ENCODE measurements around the gene NF2. TPM values are rescaled to one million over a fixed set of nuclear protein-coding genes. Genes with fewer than 3 reads are reported as not detected.
A peak's percentile ranks its signal among the peaks of the same experiment; 100 is the strongest.
"Not testable (repeated sequence)": the region's sequence is repeated elsewhere in the genome, so short reads cannot be mapped to it uniquely, and the experiment has no call there.

Gene NF2
- total RNA-seq, 1 experiment from 2014 or later, result 190 TPM

- Histone ChIP-seq H3K36me3 (ENCODE audit: control insufficient read depth, insufficient read depth, low read length) (no peaks in the 10 kb centered on the region; the same call in 1 of the 2 replicates), H3K27me3 (ENCODE audit: control insufficient read depth, insufficient read depth, low read length) (no peaks in the 10 kb centered on the region), H3K27ac (ENCODE audit: low read length) (peak overlapping the region; percentile 85), H3K4me1 (ENCODE audit: control insufficient read depth, insufficient read depth, low read length) (peaks cover 3% of the 10 kb centered on the region; the same call in 1 of the 2 replicates), H3K9me3 (ENCODE audit: control insufficient read depth, insufficient read depth, low read depth, low read length) (no peaks in the 10 kb centered on the region), H3K4me3 (ENCODE audit: low read depth in 2 of 2, low read length in 2 of 2) (peak overlapping the region; percentile 62 to 76)
- ChIA-PET CTCF (no interaction called here), POLR2A (no interaction called here)
- peak; percentile 39 for ATAC-seq
- intact Hi-C loops (cut with micrococcal nuclease; ENCODE audit: unreplicated experiment), result no loop called here
- in situ Hi-C loops (cut with HindIII; ENCODE audit: low pct_unique_long_range_greater_than_20kb, low sequenced_read_pairs), result no loop called here
- DNase-seq (ENCODE audit: low read depth, low spot score), result no peak
- BruUV-seq (replicated peaks), result TSS peak; percentile 82
- no peak for TF ChIP-seq POLR2AphosphoS5 (IDR thresholded peaks at IDR 0.05; ENCODE audit: low read depth, low read length)
- TF ChIP-seq CTCF (IDR thresholded peaks at IDR 0.05), result no peak
- TF ChIP-seq SIN3A (IDR thresholded peaks at IDR 0.05; ENCODE audit: borderline replicate concordance, insufficient read depth, low read depth, low read length), result no peak
- TF ChIP-seq REST (IDR thresholded peaks at IDR 0.05; ENCODE audit: insufficient read depth in 1 of 2, low read depth in 2 of 2, low read length in 1 of 2), result no peak
- TF ChIP-seq TCF7L2 (IDR thresholded peaks at IDR 0.05; ENCODE audit: low read depth, low read length), result no peak
Measured at GRCh38 chr22:29580200-29580810, 23.1 kb upstream of the NF2 start.

GRCh38 chr22:29581799-29582198 is 21.6 kb upstream of the NF2 start:
- Histone ChIP-seq H3K36me3 (ENCODE audit: control insufficient read depth, insufficient read depth, low read length) (no peaks in the 10 kb centered on the region; the same call in 1 of the 2 replicates), H3K27ac (ENCODE audit: low read length) (peak overlapping the region; percentile 51), H3K4me1 (ENCODE audit: control insufficient read depth, insufficient read depth, low read length) (peaks cover 3% of the 10 kb centered on the region; the same call in 1 of the 2 replicates), H3K4me3 (ENCODE audit: low read depth in 2 of 2, low read length in 2 of 2) (peak overlapping the region; percentile 62 to 76), H3K9me3 (ENCODE audit: control insufficient read depth, insufficient read depth, low read depth, low read length) (no peaks in the 10 kb centered on the region), H3K27me3 (ENCODE audit: control insufficient read depth, insufficient read depth, low read length) (no peaks in the 10 kb centered on the region)
- ATAC-seq, result no peak
- TF ChIP-seq TCF7L2 (IDR thresholded peaks at IDR 0.05; ENCODE audit: low read depth, low read length), result no peak
- no peak for TF ChIP-seq POLR2AphosphoS5 (IDR thresholded peaks at IDR 0.05; ENCODE audit: low read depth, low read length)
- ChIA-PET POLR2A (no interaction called here), CTCF (no interaction called here)
- DNase-seq (ENCODE audit: low read depth, low spot score), result no peak
- in situ Hi-C loops (cut with HindIII; ENCODE audit: low pct_unique_long_range_greater_than_20kb, low sequenced_read_pairs) (no loop called here), intact Hi-C loops (cut with micrococcal nuclease; ENCODE audit: unreplicated experiment) (no loop called here)
- TSS peak; percentile 89 for BruUV-seq (replicated peaks)

GRCh38 chr22:29584975-29585374 is 18.5 kb upstream of the NF2 start:
- Histone ChIP-seq H3K27ac (ENCODE audit: low read length) (no peak overlapping the region), H3K9me3 (ENCODE audit: control insufficient read depth, insufficient read depth, low read depth, low read length) (no peaks in the 10 kb centered on the region), H3K36me3 (ENCODE audit: control insufficient read depth, insufficient read depth, low read length) (no peaks in the 10 kb centered on the region; the same call in 1 of the 2 replicates), H3K4me1 (ENCODE audit: control insufficient read depth, insufficient read depth, low read length) (peaks cover 10% of the 10 kb centered on the region; the same call in 1 of the 2 replicates), H3K4me3 (ENCODE audit: low read depth in 2 of 2, low read length in 2 of 2) (no peak overlapping the region), H3K27me3 (ENCODE audit: control insufficient read depth, insufficient read depth, low read length) (no peaks in the 10 kb centered on the region)
- BruUV-seq (replicated peaks), result no TSS peak
- ATAC-seq (no peak), DNase-seq (ENCODE audit: low read depth, low spot score) (no peak)
- TF ChIP-seq SIN3A (IDR thresholded peaks at IDR 0.05; ENCODE audit: borderline replicate concordance, insufficient read depth, low read depth, low read length), result no peak
- TF ChIP-seq TCF7L2 (IDR thresholded peaks at IDR 0.05; ENCODE audit: low read depth, low read length), result no peak
- TF ChIP-seq POLR2AphosphoS5 (IDR thresholded peaks at IDR 0.05; ENCODE audit: low read depth, low read length), result no peak
- no peak for TF ChIP-seq REST (IDR thresholded peaks at IDR 0.05; ENCODE audit: insufficient read depth in 1 of 2, low read depth in 2 of 2, low read length in 1 of 2)
- intact Hi-C loops (cut with micrococcal nuclease; ENCODE audit: unreplicated experiment), result no loop called here
- POLR2A ChIA-PET, result interaction anchor here (0.7 kb wide), 1 partner anchor 122 kb away, joined by 12 read pairs; no protein-coding TSS in a partner anchor
- CTCF ChIA-PET, result no interaction called here
- in situ Hi-C loops (cut with HindIII; ENCODE audit: low pct_unique_long_range_greater_than_20kb, low sequenced_read_pairs), result no loop called here

GRCh38 chr22:29586193-29586705 is 17.2 kb upstream of the NF2 start:
- H3K27me3 ChIP-seq (ENCODE audit: control insufficient read depth, insufficient read depth, low read length); CTCF ChIA-PET; H3K27ac ChIP-seq (ENCODE audit: low read length); DNase-seq (ENCODE audit: low read depth, low spot score); H3K9me3 ChIP-seq (ENCODE audit: control insufficient read depth, insufficient read depth, low read depth, low read length); intact Hi-C loops (cut with micrococcal nuclease; ENCODE audit: unreplicated experiment); H3K4me3 ChIP-seq (ENCODE audit: low read depth in 2 of 2, low read length in 2 of 2); H3K4me1 ChIP-seq (ENCODE audit: control insufficient read depth, insufficient read depth, low read length); BruUV-seq (replicated peaks); H3K36me3 ChIP-seq (ENCODE audit: control insufficient read depth, insufficient read depth, low read length); ATAC-seq; in situ Hi-C loops (cut with HindIII; ENCODE audit: low pct_unique_long_range_greater_than_20kb, low sequenced_read_pairs): not testable (repeated sequence)
- POLR2A ChIA-PET, result interaction anchor here (0.6 kb wide), 1 partner anchor 115 kb away, joined by 6 read pairs; no protein-coding TSS in a partner anchor
